LNCaP clone FGC (cell line): ENCODE results near the gene MAD1L1.

Source experiments
- DNase-seq: peaks from one replicate; pipeline ENCODE4 v3.0.0-alpha.2; 2011; ENCODE audit warnings: low read depth
- H3K4me3 ChIP-seq: 2 replicates; pipeline ENCODE4 v1.5.1; 2011; ENCODE audit warnings: mild to moderate bottlenecking, low read depth, low read length, control low read depth
- TF ChIP-seq, protein P1 (sequence below): IDR thresholded peaks from 2 replicates; pipeline ENCODE4 v1.5.1; 2012; ENCODE audit warnings: mild to moderate bottlenecking; ENCODE audit not compliant: control insufficient read depth, insufficient read depth; ENCODE audit errors: extremely low read depth

The MAD1L1 gene

DNA sequence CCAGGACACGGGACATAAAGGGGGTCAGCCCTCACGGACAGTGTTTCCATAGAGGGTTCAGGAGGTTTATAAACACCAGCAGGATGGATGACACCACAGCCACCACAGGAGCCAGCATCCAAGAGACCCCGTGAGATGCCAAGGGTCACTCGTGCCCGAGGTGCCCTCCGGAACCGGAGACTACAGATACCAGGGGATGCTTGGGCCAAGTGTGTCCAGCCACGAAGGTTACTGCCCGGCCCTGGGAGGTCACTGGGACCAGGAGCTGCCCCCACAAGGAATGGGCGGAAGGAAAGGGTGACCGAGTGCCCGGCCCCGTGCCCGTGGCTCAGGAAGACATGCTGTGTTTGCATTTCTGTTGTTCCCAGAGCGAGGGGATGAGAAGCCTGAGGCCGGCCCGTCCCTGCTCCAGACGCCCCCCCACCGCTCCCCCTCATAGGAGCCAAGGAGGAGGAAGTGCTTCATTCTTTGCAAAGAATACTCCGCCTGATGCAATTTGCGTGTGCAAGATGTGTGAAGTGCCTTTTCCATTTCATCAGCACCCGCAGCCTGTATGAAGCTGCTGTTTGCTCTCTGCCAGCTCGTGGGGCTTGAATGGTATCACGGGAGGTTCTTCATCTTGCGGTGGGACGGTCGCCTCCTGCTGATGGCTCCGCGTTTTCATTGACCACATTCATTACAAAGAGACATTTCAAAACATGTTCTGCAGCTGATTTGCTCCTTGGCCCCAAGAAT lies 386.2 kb downstream of the MAD1L1 start:
- DNase-seq = no peak
- TF ChIP-seq, protein P1, sequence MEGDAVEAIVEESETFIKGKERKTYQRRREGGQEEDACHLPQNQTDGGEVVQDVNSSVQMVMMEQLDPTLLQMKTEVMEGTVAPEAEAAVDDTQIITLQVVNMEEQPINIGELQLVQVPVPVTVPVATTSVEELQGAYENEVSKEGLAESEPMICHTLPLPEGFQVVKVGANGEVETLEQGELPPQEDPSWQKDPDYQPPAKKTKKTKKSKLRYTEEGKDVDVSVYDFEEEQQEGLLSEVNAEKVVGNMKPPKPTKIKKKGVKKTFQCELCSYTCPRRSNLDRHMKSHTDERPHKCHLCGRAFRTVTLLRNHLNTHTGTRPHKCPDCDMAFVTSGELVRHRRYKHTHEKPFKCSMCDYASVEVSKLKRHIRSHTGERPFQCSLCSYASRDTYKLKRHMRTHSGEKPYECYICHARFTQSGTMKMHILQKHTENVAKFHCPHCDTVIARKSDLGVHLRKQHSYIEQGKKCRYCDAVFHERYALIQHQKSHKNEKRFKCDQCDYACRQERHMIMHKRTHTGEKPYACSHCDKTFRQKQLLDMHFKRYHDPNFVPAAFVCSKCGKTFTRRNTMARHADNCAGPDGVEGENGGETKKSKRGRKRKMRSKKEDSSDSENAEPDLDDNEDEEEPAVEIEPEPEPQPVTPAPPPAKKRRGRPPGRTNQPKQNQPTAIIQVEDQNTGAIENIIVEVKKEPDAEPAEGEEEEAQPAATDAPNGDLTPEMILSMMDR = no peak
- H3K4me3 ChIP-seq = no peak overlapping the region

DNA sequence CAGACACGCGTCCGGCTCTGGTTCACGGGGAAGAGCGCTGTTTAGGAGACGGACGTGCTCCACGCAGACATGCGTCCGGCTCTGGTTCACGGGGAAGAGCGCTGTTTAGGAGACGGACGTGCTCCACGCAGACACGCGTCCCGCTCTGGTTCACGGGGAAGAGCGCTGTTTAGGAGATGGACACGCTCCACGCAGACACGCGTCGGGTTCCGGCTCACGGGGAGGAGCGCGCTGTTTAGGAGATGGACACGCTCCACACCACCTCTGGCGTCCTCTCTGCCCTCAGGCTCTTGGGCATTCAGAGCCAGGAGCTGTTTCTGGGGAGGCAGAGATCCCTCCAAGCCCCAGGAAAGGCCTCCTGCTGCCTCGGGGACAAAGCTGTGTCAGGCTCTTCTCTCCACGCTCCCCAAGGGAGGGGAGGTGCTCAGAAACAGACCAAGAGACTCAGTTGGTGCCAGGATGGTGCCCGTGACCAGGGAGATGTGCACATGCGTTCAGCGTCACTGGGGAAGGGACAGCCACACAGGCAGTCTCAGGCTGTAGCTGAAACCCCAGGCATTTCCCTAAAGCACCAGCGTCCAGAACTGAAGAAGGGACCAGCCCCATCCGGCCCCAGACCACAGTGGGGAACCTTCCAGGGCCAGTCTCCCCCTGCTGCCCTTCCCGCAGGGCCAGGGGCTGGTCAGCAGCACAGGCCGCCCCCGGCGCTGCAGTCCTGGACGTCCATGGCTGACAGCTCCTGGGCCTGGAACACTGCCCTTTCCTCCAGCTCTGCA lies 387.0 kb downstream of the MAD1L1 start:
- no peak overlapping the region for H3K4me3 ChIP-seq
- TF ChIP-seq, protein P1 = no peak
- DNase-seq = no peak

DNA sequence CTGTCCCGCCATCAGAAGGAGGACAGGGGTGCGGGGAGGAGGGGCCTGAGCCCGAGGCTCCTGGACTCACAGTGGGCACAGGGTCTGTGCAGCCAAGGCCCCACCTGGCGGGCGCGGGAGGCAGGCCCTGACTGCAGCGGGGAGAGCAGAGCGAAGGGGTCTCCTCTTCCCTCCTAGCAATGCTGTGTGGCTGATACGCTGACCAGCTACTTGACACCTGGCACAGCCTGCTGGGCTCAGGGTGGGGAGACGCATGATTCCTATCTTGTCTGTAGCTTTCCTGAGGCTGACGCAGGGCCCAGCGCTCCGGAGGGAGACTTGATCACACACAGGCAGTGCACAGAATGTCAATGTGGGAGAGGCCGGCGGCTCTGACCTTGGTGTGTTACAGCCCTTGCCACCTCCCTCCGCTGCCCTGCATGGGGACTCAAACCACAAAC lies 387.8 kb downstream of the MAD1L1 start:
- TF ChIP-seq, protein P1 = no peak
- H3K4me3 ChIP-seq = no peak overlapping the region
- DNase-seq = no peak

DNA sequence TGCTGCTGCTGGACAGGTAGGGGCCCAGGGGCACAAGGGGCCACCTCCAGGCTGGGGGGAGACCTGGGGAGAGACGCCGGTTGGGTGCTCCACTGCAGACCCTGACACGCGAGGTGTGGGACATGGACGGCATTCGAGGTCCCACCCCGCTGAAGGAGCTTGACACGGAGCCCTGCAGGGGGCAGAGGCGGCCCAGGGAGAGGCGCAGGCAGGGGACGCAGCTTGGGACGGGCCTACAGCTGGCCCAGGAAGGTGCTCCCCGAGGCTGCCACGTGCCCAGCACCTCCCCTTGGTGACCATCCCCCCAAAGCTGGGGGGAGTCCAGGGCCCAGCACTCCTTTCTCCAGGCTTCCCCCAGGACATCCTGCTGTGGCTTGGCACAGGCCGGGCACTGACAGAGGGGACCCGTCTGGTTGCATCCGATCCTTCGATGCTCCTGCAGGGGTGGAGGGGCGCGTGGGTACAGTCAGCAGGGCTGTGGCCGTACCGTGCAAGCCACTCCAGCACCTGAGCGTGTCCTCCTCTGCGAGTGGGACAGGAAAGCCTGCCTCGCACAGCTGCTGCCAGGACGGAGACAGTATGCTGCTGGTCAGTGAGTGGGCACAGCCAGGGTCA lies 388.3 kb downstream of the MAD1L1 start:
- H3K4me3 ChIP-seq = no peak overlapping the region
- TF ChIP-seq, protein P1 = no peak
- no peak for DNase-seq

DNA sequence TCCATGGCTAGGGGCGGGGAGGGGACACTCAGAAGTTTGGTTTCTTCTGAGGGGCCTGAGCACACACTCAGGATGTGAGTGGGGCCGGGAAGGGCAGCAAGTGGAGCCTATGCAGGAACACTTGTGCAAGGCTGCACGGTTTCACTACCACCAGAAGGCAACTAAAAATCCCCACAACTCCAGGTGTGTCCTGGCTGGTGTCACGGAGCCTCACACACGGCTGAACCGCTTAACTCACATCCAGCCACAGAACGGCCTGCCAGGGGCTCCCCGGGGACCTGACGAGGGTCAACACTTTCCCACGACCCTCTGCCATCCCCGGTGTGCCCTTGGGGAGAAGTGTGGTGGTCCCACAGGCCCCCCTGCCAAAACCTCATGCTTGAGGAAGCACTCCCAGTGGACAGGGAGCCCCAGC lies 388.8 kb downstream of the MAD1L1 start:
- no peak overlapping the region for H3K4me3 ChIP-seq
- DNase-seq = no peak
- TF ChIP-seq, protein P1 = no peak

DNA sequence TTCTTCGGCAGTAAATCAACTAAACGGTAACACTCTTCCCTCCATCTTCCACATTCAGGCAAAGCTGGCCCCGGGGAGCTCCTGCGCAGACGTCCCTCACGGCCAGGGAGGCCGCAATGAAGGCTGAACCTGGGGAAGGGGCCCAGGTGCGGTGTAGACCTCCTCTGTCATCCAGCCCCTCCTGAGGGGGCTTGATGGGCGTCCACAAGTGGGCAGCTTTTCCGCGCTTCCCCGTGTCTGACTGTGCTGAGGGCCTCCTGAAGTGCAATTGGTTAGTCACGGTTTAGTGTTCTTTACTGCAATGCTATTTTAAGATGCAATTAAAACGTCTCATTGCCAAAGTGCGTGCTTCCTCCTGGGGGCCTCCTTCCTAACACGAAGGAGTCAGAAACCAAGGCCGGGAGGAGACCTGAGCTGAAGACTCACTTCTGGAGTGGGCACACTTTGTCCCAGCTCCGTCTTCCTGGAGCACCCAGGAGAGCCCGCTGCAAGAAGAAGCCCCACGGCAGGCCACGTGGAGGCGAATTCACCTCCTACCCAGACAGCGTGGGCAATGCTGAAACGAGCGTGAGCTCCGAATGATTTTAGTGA lies 389.4 kb downstream of the MAD1L1 start:
- TF ChIP-seq, protein P1 = no peak
- no peak overlapping the region for H3K4me3 ChIP-seq
- DNase-seq = no peak
